ENCODE results near the gene GALNS.

- TF ChIP-seq CTCF (IDR thresholded peaks at IDR 0.05) (no peak), IRF1 (CRISPR knock-in tag; IDR thresholded peaks at IDR 0.05) (no peak)
Measured at GRCh38 chr16:88798073-88798472, 58.7 kb downstream of the GALNS start.
